ENCODE data around the gene CT45A10.
"Not testable (repeated sequence)": the region's sequence is repeated elsewhere in the genome, so short reads cannot be mapped to it uniquely, and the experiment has no call there.

Gene CT45A10

GRCh38 chrX:135893294-135893817 lies at the start of gene CT45A10, which contains the start of gene SAGE1:
Gene CT45A10, minus strand, starts transcription at chrX:135893444. Its CDS starts 8,100 bp downstream, at chrX:135885344.
Gene SAGE1, plus strand, starts transcription at chrX:135893716. Its CDS starts 2,527 bp downstream, at chrX:135896243.
- no peak for DNase-seq

- DNase-seq, result no peak
Observed at GRCh38 chrX:135931644-135932487, 38.6 kb upstream of the CT45A10 start.

GRCh38 chrX:135927897-135928296 lies 34.7 kb upstream of the CT45A10 start:
- DNase-seq, result no peak

GRCh38 chrX:135923353-135923752 lies 30.1 kb upstream of the CT45A10 start:
- DNase-seq, result no peak

GRCh38 chrX:135920516-135920915 lies 27.3 kb upstream of the CT45A10 start:
- not testable (repeated sequence) for DNase-seq

GRCh38 chrX:135914404-135914803 lies 21.2 kb upstream of the CT45A10 start:
- no peak for DNase-seq

GRCh38 chrX:135910251-135910650 lies 17.0 kb upstream of the CT45A10 start:
- no peak for DNase-seq

- no peak for DNase-seq
Observed at GRCh38 chrX:135892781-135893180, 463 bp downstream of the CT45A10 start.

- no peak for DNase-seq
Observed at GRCh38 chrX:135890087-135890585, 3.1 kb downstream of the CT45A10 start.

GRCh38 chrX:135888976-135889375 lies 4.3 kb downstream of the CT45A10 start:
- DNase-seq, result not testable (repeated sequence)

- not testable (repeated sequence) for DNase-seq
Observed at GRCh38 chrX:135888230-135888629, 5.0 kb downstream of the CT45A10 start.

GRCh38 chrX:135882741-135883140 lies 10.5 kb downstream of the CT45A10 start:
- not testable (repeated sequence) for DNase-seq

GRCh38 chrX:135871712-135872111 lies 21.5 kb downstream of the CT45A10 start, which contains the start of gene CT45A9:
Gene CT45A9, minus strand, starts transcription at chrX:135871812. Its CDS starts 3,751 bp downstream, at chrX:135868061.
- not testable (repeated sequence) for DNase-seq

- DNase-seq, result not testable (repeated sequence)
Observed at GRCh38 chrX:135854438-135854837, 38.8 kb downstream of the CT45A10 start, which contains the start of gene CT45A8. Gene CT45A8, minus strand, starts transcription at chrX:135854538. Its CDS starts 3,755 bp downstream, at chrX:135850783.

- not testable (repeated sequence) for DNase-seq
Observed at GRCh38 chrX:135837180-135837579, 56.1 kb downstream of the CT45A10 start, which contains the start of gene CT45A7. Gene CT45A7, minus strand, starts transcription at chrX:135837280. Its CDS starts 3,747 bp downstream, at chrX:135833533.

Measured in T1000 (cell line).